Measurements from ENCODE around the gene ELF1.

ELF1 gene

GRCh38 chr13:40983725-40984667 lies 35.1 kb downstream of the ELF1 start:
- peak overlapping the region; percentile 76 for H3K27ac ChIP-seq (replicated peaks)
- H3K4me3 ChIP-seq (replicated peaks; ENCODE audit: insufficient read depth, low read length): no peak overlapping the region
- no peak for DNase-seq (ENCODE audit: low read depth in 1 of 2, low spot score in 1 of 2)
- TF ChIP-seq CTCF (IDR thresholded peaks at IDR 0.05; ENCODE audit: insufficient read depth, low read length): no peak
- TF ChIP-seq POLR2AphosphoS5 (IDR thresholded peaks at IDR 0.05; ENCODE audit: low read depth): no peak
- H3K27me3 ChIP-seq (ENCODE audit: insufficient read depth, poor library complexity, severe bottlenecking): no peaks in the 10 kb centered on the region

GRCh38 chr13:40983259-40983658 lies 35.9 kb downstream of the ELF1 start:
- peak overlapping the region; percentile 14 for H3K4me3 ChIP-seq (replicated peaks; ENCODE audit: insufficient read depth, low read length)
- TF ChIP-seq POLR2AphosphoS5 (IDR thresholded peaks at IDR 0.05; ENCODE audit: low read depth): no peak
- no peak for TF ChIP-seq GABPA (IDR thresholded peaks at IDR 0.05; ENCODE audit: low read depth)
- TF ChIP-seq REST (IDR thresholded peaks at IDR 0.05; ENCODE audit: insufficient replicate concordance, low read depth): no peak
- no peak for TF ChIP-seq CTCF (IDR thresholded peaks at IDR 0.05; ENCODE audit: insufficient read depth, low read length)
- TF ChIP-seq SPI1 (IDR thresholded peaks at IDR 0.05; ENCODE audit: borderline replicate concordance, low read depth): no peak
- no peak for DNase-seq (ENCODE audit: low read depth in 1 of 2, low spot score in 1 of 2)
- H3K27ac ChIP-seq (replicated peaks): peak overlapping the region; percentile 76
- H3K27me3 ChIP-seq (ENCODE audit: insufficient read depth, poor library complexity, severe bottlenecking): no peaks in the 10 kb centered on the region

- H3K4me3 ChIP-seq (replicated peaks; ENCODE audit: insufficient read depth, low read length): peak overlapping the region; percentile 53
These were observed 36.3 kb downstream of the ELF1 start for GRCh38 chr13:40982772-40983171.

More at GRCh38 chr13:40982772-40983171, 36.3 kb downstream of the ELF1 start:
- peak in 1 of 2 experiments; percentile 83 for DNase-seq (ENCODE audit: low read depth in 1 of 2, low spot score in 1 of 2)
- TF ChIP-seq CTCF (IDR thresholded peaks at IDR 0.05; ENCODE audit: insufficient read depth, low read length) (no peak), POLR2AphosphoS5 (IDR thresholded peaks at IDR 0.05; ENCODE audit: low read depth) (0 out of 2 replicates have a peak, but pooled peaks have one; percentile 26), REST (IDR thresholded peaks at IDR 0.05; ENCODE audit: insufficient replicate concordance, low read depth) (peak; percentile 15)
- Histone ChIP-seq H3K27ac (replicated peaks) (peak overlapping the region; percentile 76), H3K27me3 (ENCODE audit: insufficient read depth, poor library complexity, severe bottlenecking) (no peaks in the 10 kb centered on the region)

Measured in HL-60 (cell line).